Measurements from ENCODE around the gene EXOSC10.
"Not testable (repeated sequence)": the region's sequence is repeated elsewhere in the genome, so short reads cannot be mapped to it uniquely, and the experiment has no call there.

Gene EXOSC10

GRCh38 chr1:11061652-11062365, 37.9 kb downstream of the EXOSC10 start:
- DNase-seq (ENCODE audit: low read depth), result no peak

GRCh38 chr1:11059968-11060830, 39.5 kb downstream of the EXOSC10 start, which contains the start of gene SRM:
TSS of gene SRM (minus strand) at chr1:11060018. CDS start at chr1:11059943, 75 bp downstream.
- peak; percentile 75 for DNase-seq (ENCODE audit: low read depth)

GRCh38 chr1:11059155-11059967, 40.3 kb downstream of the EXOSC10 start:
- no peak for DNase-seq (ENCODE audit: low read depth)

DNA sequence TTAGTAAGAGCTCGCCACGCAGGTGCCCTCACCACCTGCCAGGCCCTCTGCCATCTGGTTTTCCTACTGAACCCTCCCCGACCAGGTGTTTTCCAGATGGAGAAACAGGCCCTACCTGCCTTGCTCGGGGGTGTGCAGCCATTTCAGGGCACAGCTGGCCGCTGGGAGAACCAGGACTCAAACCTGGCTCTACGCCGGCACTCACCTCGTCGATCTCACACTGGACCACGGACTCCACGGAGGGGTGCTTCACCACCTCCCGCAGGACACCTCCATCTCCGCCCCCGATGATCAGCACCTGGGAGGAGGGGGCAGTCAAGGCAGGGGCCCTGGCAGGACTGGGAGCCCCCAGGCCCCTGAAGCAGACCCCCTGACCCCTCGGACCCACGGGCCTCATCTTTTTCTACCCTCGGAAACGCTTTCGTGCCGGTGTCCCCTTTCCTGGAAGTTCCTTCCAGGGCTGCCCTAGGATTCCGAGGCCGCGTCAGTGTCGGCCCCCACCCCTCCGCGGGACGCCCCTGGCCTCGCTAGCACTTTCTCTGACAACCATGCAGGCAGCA, 41.0 kb downstream of the EXOSC10 start:
- no peak for DNase-seq (ENCODE audit: low read depth)

GRCh38 chr1:11058026-11058425, 41.6 kb downstream of the EXOSC10 start:
- DNase-seq (ENCODE audit: low read depth), result no peak

DNA sequence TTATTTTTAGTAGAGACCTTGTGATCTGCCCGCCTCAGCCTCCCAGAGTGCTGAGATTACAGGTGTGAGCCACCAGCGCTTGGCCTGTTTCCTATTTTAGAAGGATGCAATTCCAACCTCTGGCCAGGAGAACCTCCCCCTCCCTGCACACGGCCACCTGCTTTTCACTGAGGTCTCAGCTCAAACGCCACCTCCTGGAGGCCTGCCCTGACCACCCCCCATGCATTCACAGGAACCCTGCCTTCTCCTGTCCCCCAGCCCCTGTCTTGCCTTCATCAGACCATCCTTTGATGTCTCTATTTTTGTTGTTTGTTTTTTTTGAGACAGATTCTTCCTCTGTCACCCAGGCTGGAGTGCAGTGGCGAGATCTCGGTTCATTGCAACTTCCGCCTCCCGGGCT, 42.2 kb downstream of the EXOSC10 start:
- DNase-seq (ENCODE audit: low read depth), result no peak

- no peak for DNase-seq (ENCODE audit: low read depth)
Measured at GRCh38 chr1:11056504-11056903, 43.2 kb downstream of the EXOSC10 start.

GRCh38 chr1:11055676-11056075, 44.0 kb downstream of the EXOSC10 start:
- no peak for DNase-seq (ENCODE audit: low read depth)

- DNase-seq (ENCODE audit: low read depth), result no peak
Measured at GRCh38 chr1:11054666-11055065, 45.0 kb downstream of the EXOSC10 start.

DNA sequence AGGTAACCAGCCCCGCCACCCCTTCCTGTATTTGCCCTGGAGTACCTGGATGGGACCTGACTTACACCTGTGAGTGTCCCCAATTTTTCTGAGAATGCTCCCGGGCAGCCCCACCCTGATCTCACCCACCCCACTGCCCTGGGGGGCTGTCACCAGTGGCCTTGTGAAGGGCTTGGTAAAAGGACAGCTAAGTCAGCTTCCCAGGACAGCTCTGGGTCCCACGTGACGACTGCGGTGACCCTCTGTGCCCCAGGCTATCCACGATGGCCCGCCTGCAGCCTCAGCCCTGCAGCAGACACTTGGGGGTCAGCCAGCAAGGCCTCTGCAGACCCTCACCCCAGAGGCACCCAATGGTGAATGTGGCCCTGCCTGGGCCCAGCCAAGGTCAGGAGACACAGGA, 45.5 kb downstream of the EXOSC10 start:
- no peak for DNase-seq (ENCODE audit: low read depth)

DNA sequence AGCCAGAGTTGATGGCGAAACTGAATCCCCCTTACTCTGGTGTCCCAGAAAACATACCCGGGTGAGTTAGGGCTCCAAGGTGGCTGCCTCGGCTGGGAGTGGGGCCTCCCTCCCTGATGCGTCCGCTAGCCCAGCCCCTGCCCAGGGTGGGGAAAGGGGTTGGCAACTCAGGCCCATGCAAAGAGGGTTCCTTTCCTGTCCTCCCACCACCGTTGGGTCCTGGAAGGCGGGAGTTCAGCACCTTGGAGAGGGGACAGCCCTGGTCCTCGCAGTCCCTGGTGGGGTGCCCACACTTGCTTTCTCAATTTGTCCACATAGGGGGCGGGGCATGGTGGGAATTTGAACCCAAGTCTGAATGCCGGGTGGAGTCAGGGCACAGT, 45.9 kb downstream of the EXOSC10 start:
- DNase-seq (ENCODE audit: low read depth), result no peak

DNA sequence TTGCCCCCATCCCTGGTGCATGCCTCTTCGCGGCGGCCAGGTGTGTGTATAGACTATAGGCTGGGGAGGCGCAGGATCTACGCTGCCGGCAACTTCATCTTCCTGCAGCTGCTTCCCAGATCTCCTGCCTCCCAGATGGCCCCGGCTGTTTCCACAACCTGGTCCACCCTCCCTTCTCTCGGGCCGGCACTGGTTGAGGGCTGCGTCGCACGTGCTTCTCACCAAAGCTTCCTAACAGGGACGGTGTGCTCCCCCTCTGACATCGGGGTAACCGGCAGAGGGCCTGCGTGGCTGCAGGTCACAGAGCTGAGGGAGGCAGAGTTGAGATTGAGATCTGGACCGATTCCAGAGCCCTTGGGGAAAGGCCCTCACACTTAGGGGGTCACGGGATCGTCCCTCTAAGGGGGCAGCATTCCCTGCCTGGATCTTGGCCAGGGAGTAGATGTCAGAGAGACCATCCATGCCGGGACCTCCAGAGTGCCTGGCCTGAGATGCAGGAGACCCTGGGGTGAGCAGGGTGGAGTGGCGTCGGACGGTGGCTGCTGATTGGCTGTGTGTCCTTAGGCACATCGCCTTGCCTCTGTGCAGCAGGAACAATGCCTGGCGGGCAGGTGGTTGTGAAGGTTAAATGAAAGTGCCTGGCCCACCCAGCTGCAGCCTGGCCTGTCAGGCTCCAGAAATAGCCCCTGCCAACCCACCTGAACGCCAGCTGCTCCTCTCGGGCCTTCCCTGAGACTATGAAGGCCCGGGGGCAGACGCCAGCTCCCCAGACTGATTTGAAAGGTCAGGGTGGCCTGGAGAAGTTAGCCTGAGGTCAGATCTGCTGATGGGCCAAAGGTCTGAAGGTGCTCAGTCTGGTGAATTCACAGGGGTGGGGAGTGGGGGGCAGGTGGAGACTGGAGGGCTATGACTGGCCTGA, 46.6 kb downstream of the EXOSC10 start:
- no peak for DNase-seq (ENCODE audit: low read depth)

- DNase-seq (ENCODE audit: low read depth), result no peak
Measured at GRCh38 chr1:11051781-11052511, 47.7 kb downstream of the EXOSC10 start.

GRCh38 chr1:11051121-11051520, 48.5 kb downstream of the EXOSC10 start:
- not testable (repeated sequence) for DNase-seq (ENCODE audit: low read depth)

- DNase-seq (ENCODE audit: low read depth), result no peak
Measured at GRCh38 chr1:11046625-11047365, 52.9 kb downstream of the EXOSC10 start, which contains the start of gene MASP2. TSS of gene MASP2 (minus strand) at chr1:11047239. CDS start at chr1:11047207, 32 bp downstream.

DNA sequence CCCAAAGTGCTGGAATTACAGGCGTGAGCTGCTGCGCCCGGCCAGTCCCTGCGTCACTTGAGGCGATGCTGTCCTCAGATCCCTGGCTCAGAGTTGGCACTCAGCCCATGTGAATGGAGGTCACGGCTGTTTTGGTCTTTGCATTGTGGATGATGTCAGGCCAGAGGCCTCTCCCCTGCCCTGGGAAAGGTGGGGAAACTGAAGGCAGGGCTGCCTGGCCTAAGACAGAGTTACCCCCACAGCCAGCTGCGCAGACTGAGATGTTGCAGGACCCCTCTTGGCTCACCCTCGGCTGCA, 53.5 kb downstream of the EXOSC10 start:
- DNase-seq (ENCODE audit: low read depth), result no peak

- DNase-seq (ENCODE audit: low read depth), result no peak
Measured at GRCh38 chr1:11045428-11046269, 54.0 kb downstream of the EXOSC10 start.

DNA sequence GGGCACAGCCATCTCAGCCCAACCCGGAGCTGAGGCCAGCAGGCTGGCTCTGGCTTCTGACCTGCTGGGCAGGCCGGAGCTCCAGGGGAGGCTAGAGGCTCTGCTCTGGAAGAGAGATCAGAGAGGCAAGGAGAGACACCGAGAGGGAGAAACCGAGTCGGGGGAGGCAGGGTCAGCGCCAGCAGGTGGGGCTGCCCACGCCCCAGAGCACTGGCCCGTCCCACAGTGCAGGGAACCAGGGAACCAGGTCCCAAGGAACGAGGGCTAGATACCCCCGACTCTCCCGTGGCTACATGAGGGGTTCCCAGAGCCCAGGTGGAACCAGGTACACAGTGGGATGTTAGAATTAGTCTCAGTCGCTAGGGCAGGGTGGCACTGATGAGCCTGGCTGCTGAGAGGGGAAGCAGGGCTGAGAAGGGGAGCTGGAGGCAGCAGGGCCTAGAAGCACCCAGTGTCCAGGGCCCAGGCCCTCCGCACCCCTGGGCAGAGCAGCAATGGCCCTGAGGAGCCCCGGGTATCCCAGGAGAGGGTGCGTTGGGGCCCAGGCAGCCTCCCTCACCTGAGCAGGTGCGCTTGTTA, 54.7 kb downstream of the EXOSC10 start:
- no peak for DNase-seq (ENCODE audit: low read depth)
